ENCODE measurements around the gene ELMO1. TPM values are rescaled to one million over a fixed set of nuclear protein-coding genes. Genes with fewer than 3 reads are reported as not detected.

Gene ELMO1
- total RNA-seq, 1 experiment from 2014 or later, result 0.45 TPM

GRCh38 chr7:37212051-37212450 is 236.6 kb downstream of the ELMO1 start:
- DNase-seq (ENCODE audit: low read depth, low spot score), result no peak
- in situ Hi-C loops (cut with HindIII; ENCODE audit: low pct_unique_long_range_greater_than_20kb, low sequenced_read_pairs), result loop anchor here (25.0 kb wide), 1 partner anchor 225 kb away; no protein-coding TSS in a partner anchor

DNA sequence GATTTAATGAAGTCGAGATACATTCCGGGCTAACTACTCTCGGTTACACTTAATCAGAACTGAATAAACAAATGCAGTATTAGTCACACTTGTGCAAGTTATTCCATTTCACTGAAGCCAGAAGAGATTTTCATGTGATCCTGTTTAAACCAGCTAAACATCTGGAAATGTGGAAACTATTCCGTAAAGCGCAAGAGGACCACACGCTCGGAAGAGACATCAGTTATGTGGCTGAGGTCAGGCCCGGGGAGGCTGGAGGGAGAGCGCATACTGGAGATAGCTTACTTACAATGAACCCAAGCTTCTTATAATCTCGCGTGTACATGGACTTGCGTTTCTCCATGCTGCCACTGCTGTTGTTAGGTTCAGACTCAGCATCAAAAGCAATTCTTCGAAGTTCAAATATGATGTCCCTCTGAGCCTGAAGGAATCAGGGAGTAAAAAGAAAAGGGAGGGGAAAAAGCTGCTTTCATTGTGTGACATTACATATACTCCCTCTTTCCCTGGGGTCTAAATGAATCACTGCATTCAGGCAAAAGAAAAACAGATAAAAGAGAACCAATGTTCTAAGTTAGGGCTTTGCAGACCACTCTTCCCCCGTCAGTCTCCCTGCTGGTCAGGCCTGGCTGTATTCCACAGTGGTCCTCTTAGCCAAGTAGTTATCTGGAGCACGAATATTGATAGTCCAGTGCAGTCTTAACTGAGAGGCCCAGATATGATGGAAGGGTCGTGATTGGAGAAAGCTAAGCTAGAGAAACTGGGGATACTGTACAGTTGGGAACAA is 237.4 kb downstream of the ELMO1 start:
- in situ Hi-C loops (cut with HindIII; ENCODE audit: low pct_unique_long_range_greater_than_20kb, low sequenced_read_pairs), result loop anchor here (25.0 kb wide), 1 partner anchor 224 kb away; no protein-coding TSS in a partner anchor
- DNase-seq (ENCODE audit: low read depth, low spot score), result no peak

DNA sequence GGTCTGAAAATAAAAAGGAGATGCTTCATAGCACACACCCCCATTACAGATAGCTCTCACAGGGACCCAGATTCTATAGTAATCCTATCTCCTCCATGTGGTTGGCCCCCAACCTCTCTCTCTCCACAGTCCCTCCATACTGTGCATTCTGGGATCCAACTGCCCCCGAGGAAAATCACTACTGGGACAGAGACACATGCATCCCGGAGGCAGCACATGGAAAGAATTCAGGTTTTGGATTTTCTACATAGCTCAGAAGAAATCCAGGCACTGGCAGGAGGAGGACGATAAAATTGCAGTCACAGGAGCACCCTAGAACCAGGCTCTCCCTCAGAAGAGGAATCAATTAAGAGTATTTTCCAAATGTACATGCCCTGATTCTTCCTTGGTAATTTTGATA is 239.5 kb downstream of the ELMO1 start:
- no peak for DNase-seq (ENCODE audit: low read depth, low spot score)

DNA sequence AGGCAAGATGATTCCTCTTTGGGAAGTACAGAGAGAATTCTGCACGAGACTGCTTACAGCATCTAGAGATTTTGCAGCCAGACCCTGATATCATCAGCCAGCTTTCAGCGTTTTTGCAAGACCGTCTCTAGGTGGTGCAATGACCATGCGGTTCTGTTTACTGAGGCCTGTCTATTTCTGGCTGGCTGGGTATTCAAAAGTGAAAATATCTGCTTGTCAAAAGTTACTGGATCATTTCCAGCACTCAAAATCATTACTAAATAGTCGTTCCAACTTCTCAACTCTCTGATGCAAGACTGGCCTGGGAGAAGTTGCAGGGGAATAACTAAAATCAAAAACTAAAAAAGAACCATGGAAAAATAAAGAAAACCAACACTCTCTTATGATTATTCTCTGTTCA is 240.1 kb downstream of the ELMO1 start:
- in situ Hi-C loops (cut with HindIII; ENCODE audit: low pct_unique_long_range_greater_than_20kb, low sequenced_read_pairs), result loop anchor here (25.0 kb wide), 1 partner anchor 221 kb away; no protein-coding TSS in a partner anchor
- peak; percentile 81 for DNase-seq (ENCODE audit: low read depth, low spot score)

More for the DNA sequence above, 239.5 kb downstream of the ELMO1 start:
- in situ Hi-C loops (cut with HindIII; ENCODE audit: low pct_unique_long_range_greater_than_20kb, low sequenced_read_pairs), result loop anchor here (25.0 kb wide), 1 partner anchor 222 kb away; no protein-coding TSS in a partner anchor

- DNase-seq (ENCODE audit: low read depth, low spot score), result no peak
- in situ Hi-C loops (cut with HindIII; ENCODE audit: low pct_unique_long_range_greater_than_20kb, low sequenced_read_pairs), result loop anchor here (25.0 kb wide), 1 partner anchor 219 kb away; no protein-coding TSS in a partner anchor
Measured at GRCh38 chr7:37206192-37206591, 242.5 kb downstream of the ELMO1 start.

DNA sequence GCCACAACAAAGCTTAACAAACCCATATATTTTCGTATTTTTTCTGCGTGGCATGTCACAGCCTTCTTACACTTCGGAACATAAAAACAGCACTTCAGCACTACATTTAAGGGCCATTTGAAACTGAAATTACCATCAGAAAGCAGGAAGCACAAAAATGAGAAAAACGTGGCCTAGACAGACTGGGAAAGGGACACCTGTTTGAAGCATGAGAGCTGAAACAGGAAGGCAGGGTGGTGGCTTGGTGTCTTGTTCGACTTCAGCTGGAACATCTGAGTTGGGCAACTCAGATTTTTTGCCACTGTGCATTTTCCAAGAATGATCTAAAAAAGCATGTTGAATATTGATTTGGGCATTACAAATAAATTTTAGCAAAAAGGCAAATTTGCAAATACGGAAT is 243.2 kb downstream of the ELMO1 start:
- DNase-seq (ENCODE audit: low read depth, low spot score), result no peak
- in situ Hi-C loops (cut with HindIII; ENCODE audit: low pct_unique_long_range_greater_than_20kb, low sequenced_read_pairs), result loop anchor here (25.0 kb wide), 1 partner anchor 218 kb away; no protein-coding TSS in a partner anchor

GRCh38 chr7:37201876-37202198 is 246.8 kb downstream of the ELMO1 start:
- DNase-seq (ENCODE audit: low read depth, low spot score), result no peak
- in situ Hi-C loops (cut with HindIII; ENCODE audit: low pct_unique_long_range_greater_than_20kb, low sequenced_read_pairs), result loop anchor here (25.0 kb wide), 1 partner anchor 215 kb away; no protein-coding TSS in a partner anchor

- in situ Hi-C loops (cut with HindIII; ENCODE audit: low pct_unique_long_range_greater_than_20kb, low sequenced_read_pairs), result loop anchor here (25.0 kb wide), 1 partner anchor 214 kb away; no protein-coding TSS in a partner anchor
- DNase-seq (ENCODE audit: low read depth, low spot score), result peak; percentile 85
Measured at GRCh38 chr7:37201003-37201875, 247.4 kb downstream of the ELMO1 start.

DNA sequence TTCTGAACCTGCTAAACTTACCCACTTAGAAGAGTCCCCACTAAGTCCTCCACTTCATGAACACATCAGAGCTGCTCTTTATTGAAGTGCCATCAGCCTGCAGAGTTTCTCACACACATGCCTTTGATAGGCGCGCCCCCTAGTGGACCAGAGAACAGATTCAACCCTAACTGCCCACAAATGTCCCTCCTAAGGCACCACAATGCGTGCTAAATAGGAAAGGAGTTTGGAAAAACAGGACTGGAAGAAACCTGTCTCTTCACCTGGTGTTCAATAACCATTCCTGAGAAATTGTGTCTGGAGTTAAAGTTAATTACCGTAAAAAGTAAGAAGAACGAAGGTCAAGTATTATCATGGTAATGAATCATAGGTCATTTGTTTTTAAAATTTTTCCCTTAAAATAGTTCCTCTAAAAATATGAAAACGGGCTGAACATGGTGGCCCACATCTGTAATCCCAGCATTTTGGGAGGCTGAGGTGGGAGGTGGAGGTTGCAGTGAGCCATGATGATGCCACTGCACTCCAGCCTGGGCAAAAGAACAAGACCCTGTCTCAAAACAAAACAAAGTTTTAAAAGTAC is 249.7 kb downstream of the ELMO1 start:
- peak; percentile 90 for DNase-seq (ENCODE audit: low read depth, low spot score)
- in situ Hi-C loops (cut with HindIII; ENCODE audit: low pct_unique_long_range_greater_than_20kb, low sequenced_read_pairs), result no loop called here

- no peak for DNase-seq (ENCODE audit: low read depth, low spot score)
- in situ Hi-C loops (cut with HindIII; ENCODE audit: low pct_unique_long_range_greater_than_20kb, low sequenced_read_pairs), result no loop called here
Measured at GRCh38 chr7:37198041-37198905, 250.4 kb downstream of the ELMO1 start.

GRCh38 chr7:37197108-37197507 is 251.6 kb downstream of the ELMO1 start:
- DNase-seq (ENCODE audit: low read depth, low spot score), result no peak
- in situ Hi-C loops (cut with HindIII; ENCODE audit: low pct_unique_long_range_greater_than_20kb, low sequenced_read_pairs), result no loop called here

DNA sequence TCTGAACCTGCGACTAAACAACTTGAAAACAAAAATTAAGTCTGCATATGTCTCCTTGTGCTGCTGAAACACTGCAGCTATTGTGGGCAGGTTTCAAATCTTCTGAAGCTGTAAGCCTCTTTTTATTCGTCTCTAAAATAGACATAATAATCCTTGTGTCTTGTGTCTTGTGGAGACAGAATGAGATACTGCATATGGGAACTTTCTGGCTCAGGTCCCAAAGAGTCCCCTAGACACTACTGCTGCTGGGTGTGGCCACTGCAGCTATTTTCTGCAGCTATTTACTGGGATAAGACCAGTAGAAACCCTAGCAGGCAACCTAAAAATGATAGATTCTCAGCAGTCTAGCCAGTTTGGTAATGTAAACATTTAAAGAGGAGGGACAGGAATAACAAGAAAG is 252.0 kb downstream of the ELMO1 start:
- DNase-seq (ENCODE audit: low read depth, low spot score), result peak; percentile 56
- in situ Hi-C loops (cut with HindIII; ENCODE audit: low pct_unique_long_range_greater_than_20kb, low sequenced_read_pairs), result no loop called here

- in situ Hi-C loops (cut with HindIII; ENCODE audit: low pct_unique_long_range_greater_than_20kb, low sequenced_read_pairs), result no loop called here
- DNase-seq (ENCODE audit: low read depth, low spot score), result no peak
Measured at GRCh38 chr7:37195388-37195787, 253.3 kb downstream of the ELMO1 start.

DNA sequence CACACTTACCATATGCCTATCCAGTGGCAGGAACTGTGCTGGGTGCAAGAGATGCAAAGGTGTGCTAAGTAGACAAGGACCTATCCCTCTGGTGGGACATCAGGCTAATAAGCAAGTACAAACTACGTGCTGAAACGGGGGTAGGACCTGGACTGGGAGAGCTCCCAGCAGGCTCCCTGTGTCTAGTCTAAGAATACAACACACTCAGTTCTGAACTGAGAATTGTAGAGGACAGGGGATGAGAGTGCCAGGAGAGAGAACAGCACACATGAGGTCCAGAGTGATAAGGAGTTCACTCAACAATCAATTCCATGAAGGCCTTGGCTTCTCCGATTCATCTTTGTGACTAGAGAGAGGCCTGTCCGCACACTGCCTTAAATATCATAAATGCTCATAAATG is 253.7 kb downstream of the ELMO1 start:
- no peak for DNase-seq (ENCODE audit: low read depth, low spot score)
- in situ Hi-C loops (cut with HindIII; ENCODE audit: low pct_unique_long_range_greater_than_20kb, low sequenced_read_pairs), result no loop called here

DNA sequence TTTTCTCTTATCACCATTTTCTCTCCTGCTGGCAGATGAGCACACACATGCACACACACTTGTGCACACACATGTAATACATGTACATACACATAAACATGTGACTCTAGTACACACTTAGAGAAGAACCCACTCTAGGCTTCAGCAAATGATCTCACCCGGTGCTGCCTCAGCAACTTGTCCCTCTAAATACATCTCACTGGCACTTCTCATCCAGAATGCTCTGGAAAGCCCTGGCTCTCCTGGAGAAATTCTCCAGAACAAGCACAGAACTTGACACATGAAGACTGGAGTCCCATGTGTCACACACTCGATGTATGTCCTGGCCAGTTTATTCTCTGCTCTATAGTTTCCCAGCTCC is 254.9 kb downstream of the ELMO1 start:
- no peak for DNase-seq (ENCODE audit: low read depth, low spot score)
- in situ Hi-C loops (cut with HindIII; ENCODE audit: low pct_unique_long_range_greater_than_20kb, low sequenced_read_pairs), result no loop called here

DNA sequence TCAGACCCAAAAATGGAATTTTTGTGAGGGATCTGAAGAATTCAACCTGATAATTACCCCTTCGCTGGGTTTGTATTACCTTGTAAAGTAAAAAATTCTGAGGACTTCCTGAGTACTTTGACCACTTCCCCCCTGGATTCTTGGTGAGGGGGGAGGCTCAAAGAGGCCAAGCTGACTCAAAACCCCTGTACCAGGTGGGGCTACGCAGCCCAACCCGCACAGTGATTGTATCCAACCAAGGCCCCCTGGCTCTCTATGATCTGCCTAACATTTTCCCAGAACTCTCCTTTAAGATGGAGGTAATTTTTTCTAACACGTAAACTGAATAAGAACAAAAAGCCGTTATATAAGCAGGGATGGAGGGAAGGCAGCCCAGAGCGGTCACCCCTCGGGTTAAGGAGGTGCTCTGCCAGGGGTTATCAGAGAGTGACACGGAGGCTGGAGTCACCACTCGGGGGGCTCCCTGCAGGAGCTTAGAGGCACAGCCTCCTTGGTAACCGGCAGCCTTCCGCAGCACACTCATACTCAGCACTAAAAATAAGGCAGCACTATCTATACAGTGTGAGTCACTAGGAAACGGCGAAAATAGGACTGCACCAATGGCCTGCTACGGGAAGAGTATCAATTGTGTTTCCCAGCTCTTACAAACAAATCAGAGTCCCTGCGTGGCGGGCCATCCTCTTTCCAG is 255.4 kb downstream of the ELMO1 start:
- in situ Hi-C loops (cut with HindIII; ENCODE audit: low pct_unique_long_range_greater_than_20kb, low sequenced_read_pairs), result no loop called here
- DNase-seq (ENCODE audit: low read depth, low spot score), result no peak

GRCh38 chr7:37191797-37192196 is 256.9 kb downstream of the ELMO1 start:
- in situ Hi-C loops (cut with HindIII; ENCODE audit: low pct_unique_long_range_greater_than_20kb, low sequenced_read_pairs), result no loop called here

More at GRCh38 chr7:37191797-37192196, 256.9 kb downstream of the ELMO1 start:
- DNase-seq (ENCODE audit: low read depth, low spot score), result no peak

Data from SK-MEL-5 (cell line).